ENCODE data around the gene BNC2.

DNA sequence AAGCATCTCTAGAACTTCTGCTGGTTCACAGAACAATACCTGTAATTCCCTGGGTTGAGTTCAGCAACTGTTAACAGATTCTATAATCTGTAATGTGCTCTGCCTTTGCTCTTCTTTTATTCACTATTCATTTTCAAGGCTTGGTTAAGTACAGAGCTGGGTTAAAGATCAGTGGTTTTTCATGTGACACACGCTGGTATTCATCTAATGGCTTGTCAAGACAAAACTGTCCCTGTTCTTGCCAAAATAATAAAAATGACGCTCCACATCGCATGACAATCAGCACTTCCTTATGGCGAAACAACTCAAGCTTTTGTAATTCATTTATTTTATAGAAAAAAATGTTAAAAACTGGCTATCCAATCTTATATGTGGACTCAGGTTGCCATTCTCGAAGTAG is 137.9 kb downstream of the BNC2 start:
- TF ChIP-seq CTCF (IDR thresholded peaks at IDR 0.05; ENCODE audit: low read length) (no peak), EZH2phosphoT487 (IDR thresholded peaks at IDR 0.05; ENCODE audit: low read length) (no peak)

Data from MM.1S (cell line).